ENCODE data around the gene TLN1. TPM values are rescaled to one million over a fixed set of nuclear protein-coding genes. Genes with fewer than 3 reads are reported as not detected.

TLN1 gene
- total RNA-seq, 1 donor from 2014 or later, result 245 TPM

GRCh38 chr9:35706951-35707350 lies 25.0 kb downstream of the TLN1 start:
- Histone ChIP-seq H3K36me3 (ENCODE audit: control insufficient read depth, insufficient read depth, low read length) (peaks cover 13% of the 10 kb centered on the region), H3K4me3 (ENCODE audit: low read depth, low read length) (no peak overlapping the region), H3K27me3 (ENCODE audit: control insufficient read depth, insufficient read depth, low read length) (no peaks in the 10 kb centered on the region)
- DNase-seq (ENCODE audit: low read depth), result no peak
- no peak for TF ChIP-seq CTCF (IDR thresholded peaks at IDR 0.05; ENCODE audit: insufficient read depth, low read length, poor library complexity, severe bottlenecking)

- H3K4me3 ChIP-seq (ENCODE audit: low read depth, low read length), result no peak overlapping the region
- no peak for DNase-seq (ENCODE audit: low read depth)
- TF ChIP-seq CTCF (IDR thresholded peaks at IDR 0.05; ENCODE audit: insufficient read depth, low read length, poor library complexity, severe bottlenecking), result no peak
- H3K27me3 ChIP-seq (ENCODE audit: control insufficient read depth, insufficient read depth, low read length), result no peaks in the 10 kb centered on the region
- peaks cover 14% of the 10 kb centered on the region for H3K36me3 ChIP-seq (ENCODE audit: control insufficient read depth, insufficient read depth, low read length)
Observed at GRCh38 chr9:35705836-35706430, 26.1 kb downstream of the TLN1 start.

- peaks cover 13% of the 10 kb centered on the region for H3K36me3 ChIP-seq (ENCODE audit: control insufficient read depth, insufficient read depth, low read length)
- H3K27me3 ChIP-seq (ENCODE audit: control insufficient read depth, insufficient read depth, low read length), result no peaks in the 10 kb centered on the region
- DNase-seq (ENCODE audit: low read depth), result no peak
- H3K4me3 ChIP-seq (ENCODE audit: low read depth, low read length), result no peak overlapping the region
- TF ChIP-seq CTCF (IDR thresholded peaks at IDR 0.05; ENCODE audit: insufficient read depth, low read length, poor library complexity, severe bottlenecking), result no peak
Observed at GRCh38 chr9:35705372-35705771, 26.6 kb downstream of the TLN1 start.

- TF ChIP-seq CTCF (IDR thresholded peaks at IDR 0.05; ENCODE audit: insufficient read depth, low read length, poor library complexity, severe bottlenecking), result no peak
- DNase-seq (ENCODE audit: low read depth), result no peak
- Histone ChIP-seq H3K27me3 (ENCODE audit: control insufficient read depth, insufficient read depth, low read length) (no peaks in the 10 kb centered on the region), H3K4me3 (ENCODE audit: low read depth, low read length) (no peak overlapping the region), H3K36me3 (ENCODE audit: control insufficient read depth, insufficient read depth, low read length) (peaks cover 15% of the 10 kb centered on the region)
Observed at GRCh38 chr9:35703906-35704672, 27.9 kb downstream of the TLN1 start.

- no peak for DNase-seq (ENCODE audit: low read depth)
- Histone ChIP-seq H3K36me3 (ENCODE audit: control insufficient read depth, insufficient read depth, low read length) (peaks cover 15% of the 10 kb centered on the region), H3K27me3 (ENCODE audit: control insufficient read depth, insufficient read depth, low read length) (no peaks in the 10 kb centered on the region), H3K4me3 (ENCODE audit: low read depth, low read length) (no peak overlapping the region)
- no peak for TF ChIP-seq CTCF (IDR thresholded peaks at IDR 0.05; ENCODE audit: insufficient read depth, low read length, poor library complexity, severe bottlenecking)
Observed at GRCh38 chr9:35702696-35703095, 29.3 kb downstream of the TLN1 start.
